ENCODE measurements around the gene CPNE4. TPM values are rescaled to one million over a fixed set of nuclear protein-coding genes. Genes with fewer than 3 reads are reported as not detected.

Gene CPNE4
- total RNA-seq, 4 donors from 2014 or later, result 0.79 TPM; not detected in 3

- no peak for TF ChIP-seq CTCF (IDR thresholded peaks at IDR 0.05)
- ATAC-seq (ENCODE audit: low FRiP score) (no peak), DNase-seq (ENCODE audit: low spot score) (no peak)
Observed at GRCh38 chr3:131620977-131621376, 413.8 kb downstream of the CPNE4 start.

- DNase-seq (ENCODE audit: low spot score), result no peak
- ATAC-seq (ENCODE audit: low FRiP score), result no peak
- TF ChIP-seq CTCF (IDR thresholded peaks at IDR 0.05), result no peak
Observed at GRCh38 chr3:131619821-131620220, 415.0 kb downstream of the CPNE4 start.

- no peak for TF ChIP-seq CTCF (IDR thresholded peaks at IDR 0.05)
- no peak for DNase-seq (ENCODE audit: low spot score)
- ATAC-seq (ENCODE audit: low FRiP score), result no peak
Observed at GRCh38 chr3:131616719-131617118, 418.1 kb downstream of the CPNE4 start.

GRCh38 chr3:131612745-131613144, 422.1 kb downstream of the CPNE4 start:
- ATAC-seq (ENCODE audit: low FRiP score) (no peak), DNase-seq (ENCODE audit: low spot score) (no peak)
- TF ChIP-seq CTCF (IDR thresholded peaks at IDR 0.05), result no peak

GRCh38 chr3:131610174-131610573, 424.6 kb downstream of the CPNE4 start:
- no peak for DNase-seq (ENCODE audit: low spot score)
- no peak for TF ChIP-seq CTCF (IDR thresholded peaks at IDR 0.05)
- ATAC-seq (ENCODE audit: low FRiP score), result no peak

GRCh38 chr3:131608741-131609140, 426.1 kb downstream of the CPNE4 start:
- ATAC-seq (ENCODE audit: low FRiP score), result no peak
- DNase-seq (ENCODE audit: low spot score), result no peak
- TF ChIP-seq CTCF (IDR thresholded peaks at IDR 0.05), result no peak

- TF ChIP-seq CTCF (IDR thresholded peaks at IDR 0.05), result no peak
- ATAC-seq (ENCODE audit: low FRiP score) (no peak), DNase-seq (ENCODE audit: low spot score) (no peak)
Observed at GRCh38 chr3:131608296-131608695, 426.5 kb downstream of the CPNE4 start.
